Neural cell (in vitro differentiated cells): Measurements from ENCODE around the gene KMT2D. TPM values are rescaled to one million over a fixed set of nuclear protein-coding genes. Genes with fewer than 3 reads are reported as not detected.

ENCODE experiments used
- H2AFZ ChIP-seq: fragments of 200-600, 300-800 bp; sonication (generic), shearing (Covaris generic); 2 replicates; pipeline ENCODE4 v1.6.0; 2014; ENCODE audit warnings: low read depth, mild to moderate bottlenecking, antibody characterized with exemption, low read length, moderate library complexity
- H3F3A ChIP-seq: fragments of 200-600 bp; shearing (Covaris generic); 2 replicates; pipeline ENCODE4 v1.6.1; 2016; ENCODE audit warnings: mild to moderate bottlenecking, moderate library complexity, mixed read lengths, antibody characterized with exemption, low read length; ENCODE audit not compliant: insufficient read depth, poor library complexity, severe bottlenecking
- H3K27ac ChIP-seq: fragments of 200-600, 300-800 bp; sonication (generic), shearing (Covaris generic); 2 replicates; pipeline ENCODE4 v1.5.1; 2014; ENCODE audit warnings: mild to moderate bottlenecking, low read length, moderate library complexity
- H3K27me3 ChIP-seq: fragments of 300-800, 200-600 bp; sonication (generic), shearing (Covaris generic); 2 replicates; pipeline ENCODE4 v1.6.0; 2014; ENCODE audit warnings: mild to moderate bottlenecking, low read depth, low read length, moderate library complexity; ENCODE audit not compliant: insufficient read depth
- H3K36me3 ChIP-seq: fragments of 300-800, 200-600 bp; sonication (generic), shearing (Covaris generic); 2 replicates; pipeline ENCODE4 v1.5.1; 2014; ENCODE audit warnings: mild to moderate bottlenecking, antibody characterized with exemption, low read length, moderate library complexity; ENCODE audit not compliant: insufficient read depth
- H3K4me2 ChIP-seq: fragments of 300-800, 200-600 bp; sonication (generic), shearing (Covaris generic); 2 replicates; pipeline ENCODE4 v1.6.0; 2014; ENCODE audit warnings: mild to moderate bottlenecking, low read length
- H3K4me3 ChIP-seq: fragments of 300-800, 200-600 bp; sonication (generic), shearing (Covaris generic); 2 replicates; pipeline ENCODE4 v1.5.1; 2014; ENCODE audit warnings: mild to moderate bottlenecking, low read length, moderate library complexity
- H3K79me2 ChIP-seq: fragments of 200-600 bp; shearing (Covaris generic); replicated peaks from 2 replicates; pipeline ENCODE4 v1.6.0; 2014; ENCODE audit warnings: mild to moderate bottlenecking, low read length, moderate library complexity; ENCODE audit not compliant: insufficient read depth
- H3K9ac ChIP-seq: fragments of 300-800, 200-600 bp; sonication (generic), shearing (Covaris generic); 2 replicates; pipeline ENCODE4 v1.6.1; 2016; ENCODE audit warnings: mild to moderate bottlenecking, low read length, mixed read lengths
- H3K9me2 ChIP-seq: fragments of 200-600 bp; shearing (Covaris generic); 2 replicates; pipeline ENCODE4 v1.6.1; 2016; ENCODE audit warnings: mild to moderate bottlenecking, low read length, mixed read lengths; ENCODE audit not compliant: insufficient read depth
- H3K9me3 ChIP-seq: fragments of 200-600, 300-800 bp; sonication (generic), shearing (Covaris generic); 2 replicates; pipeline ENCODE4 v1.6.1; 2016; ENCODE audit warnings: mild to moderate bottlenecking, mixed run types, low read length, moderate library complexity, mixed read lengths
- H4K20me1 ChIP-seq: fragments of 200-600 bp; shearing (Covaris generic); 2 replicates; pipeline ENCODE4 v1.6.1; 2016; ENCODE audit warnings: mild to moderate bottlenecking, mixed run types; ENCODE audit not compliant: insufficient read depth
- CTCF ChIP-seq: fragments of 450-650 bp; IDR thresholded peaks from 2 replicates; pipeline ENCODE4 v1.5.1; 2014; ENCODE audit warnings: antibody characterized with exemption, mild to moderate bottlenecking, moderate library complexity; ENCODE audit not compliant: poor library complexity, severe bottlenecking
- EP300 ChIP-seq: fragments of 450-650 bp; conservative IDR thresholded peaks from 2 replicates; pipeline ENCODE4 v1.6.1; 2014; ENCODE audit warnings: antibody characterized with exemption, mild to moderate bottlenecking, moderate library complexity; ENCODE audit not compliant: poor library complexity, severe bottlenecking
- EZH2 ChIP-seq: fragments of 200-600, 300-800 bp; shearing (Covaris generic), sonication (generic); IDR thresholded peaks from 2 replicates; pipeline ENCODE4 v1.6.1; 2014; ENCODE audit warnings: antibody characterized with exemption, low read length, borderline replicate concordance, mild to moderate bottlenecking; ENCODE audit not compliant: insufficient read depth, poor library complexity, severe bottlenecking
- MXI1 ChIP-seq: fragments of 450-650 bp; conservative IDR thresholded peaks from 2 replicates; pipeline ENCODE4 v1.6.1; 2014; ENCODE audit warnings: antibody characterized with exemption, mild to moderate bottlenecking; ENCODE audit not compliant: poor library complexity, severe bottlenecking
- POLR2AphosphoS5 ChIP-seq: IDR thresholded peaks from 2 replicates; pipeline ENCODE4 v1.6.1; 2012
- RAD21 ChIP-seq: fragments of 450-650 bp; conservative IDR thresholded peaks from 2 replicates; pipeline ENCODE4 v1.6.1; 2014; ENCODE audit warnings: antibody characterized with exemption, mild to moderate bottlenecking, moderate library complexity
- REST ChIP-seq: IDR thresholded peaks from 2 replicates; pipeline ENCODE4 v1.6.1; 2012; ENCODE audit warnings: borderline replicate concordance
- SMC3 ChIP-seq: fragments of 450-650 bp; conservative IDR thresholded peaks from 2 replicates; pipeline ENCODE4 v1.6.1; 2014; ENCODE audit warnings: antibody characterized with exemption, mild to moderate bottlenecking, moderate library complexity; ENCODE audit not compliant: poor library complexity
- TAF1 ChIP-seq: IDR thresholded peaks from 2 replicates; pipeline ENCODE4 v1.6.1; 2012; ENCODE audit warnings: low read depth
- polyA plus RNA-seq: library from polyadenylated mRNA; depleted of rRNA; stranded (reverse); fragments of >200 nt; gene quantifications from 2 replicates; pipeline ENCODE4 v1.2.3, GENCODE V29; 2014

Gene KMT2D
- polyA plus RNA-seq, 1 donor from 2014 or later, result 15.8 TPM

- Histone ChIP-seq H3K9ac (peak overlapping the region; percentile 100), H3F3A (no peaks in the 10 kb centered on the region), H3K9me3 (no peaks in the 10 kb centered on the region), H3K27ac (peak overlapping the region; percentile 100), H3K4me2 (peak overlapping the region; percentile 100), H3K36me3 (peaks cover 6% of the 10 kb centered on the region), H3K27me3 (no peaks in the 10 kb centered on the region), H2AFZ (peak overlapping the region; percentile 56), H3K79me2 (peaks cover 50% of the 10 kb centered on the region), H3K9me2 (no peaks in the 10 kb centered on the region), H3K4me3 (peak overlapping the region; percentile 96), H4K20me1 (peaks cover 36% of the 10 kb centered on the region)
- TF ChIP-seq MXI1 (peak; percentile 62), POLR2AphosphoS5 (peak; percentile 73), CTCF (no peak), EZH2 (no peak), RAD21 (no peak), TAF1 (no peak), EP300 (no peak)
These were observed 49.3 kb upstream of the KMT2D start for GRCh38 chr12:49109641-49110463.

GRCh38 chr12:49108958-49109404 is 48.4 kb upstream of the KMT2D start:
- Histone ChIP-seq H3K79me2 (peaks cover 50% of the 10 kb centered on the region), H3K9ac (peak overlapping the region; percentile 100), H3K27ac (peak overlapping the region; percentile 100), H3K4me2 (peak overlapping the region; percentile 100), H3K9me2 (no peaks in the 10 kb centered on the region), H2AFZ (no peak overlapping the region), H3K9me3 (no peaks in the 10 kb centered on the region), H3K27me3 (no peaks in the 10 kb centered on the region), H3F3A (no peaks in the 10 kb centered on the region), H4K20me1 (peaks cover 44% of the 10 kb centered on the region), H3K4me3 (peak overlapping the region; percentile 96), H3K36me3 (peaks cover 6% of the 10 kb centered on the region)
- TF ChIP-seq REST (no peak), POLR2AphosphoS5 (no peak), RAD21 (no peak), SMC3 (no peak), TAF1 (no peak), CTCF (no peak), EP300 (no peak), EZH2 (no peak), MXI1 (no peak)
